ENCODE results near the gene PTCD1. TPM values are rescaled to one million over a fixed set of nuclear protein-coding genes. Genes with fewer than 3 reads are reported as not detected.

PTCD1 gene
- total RNA-seq, 1 donor from 2014 or later, result 5.8 TPM

- H3K4me3 Mint-ChIP-seq (ENCODE audit: unreplicated experiment), result no peak overlapping the region
- no peaks in the 10 kb centered on the region for H3K9me3 Mint-ChIP-seq (ENCODE audit: unreplicated experiment)
- TF ChIP-seq, protein P1, sequence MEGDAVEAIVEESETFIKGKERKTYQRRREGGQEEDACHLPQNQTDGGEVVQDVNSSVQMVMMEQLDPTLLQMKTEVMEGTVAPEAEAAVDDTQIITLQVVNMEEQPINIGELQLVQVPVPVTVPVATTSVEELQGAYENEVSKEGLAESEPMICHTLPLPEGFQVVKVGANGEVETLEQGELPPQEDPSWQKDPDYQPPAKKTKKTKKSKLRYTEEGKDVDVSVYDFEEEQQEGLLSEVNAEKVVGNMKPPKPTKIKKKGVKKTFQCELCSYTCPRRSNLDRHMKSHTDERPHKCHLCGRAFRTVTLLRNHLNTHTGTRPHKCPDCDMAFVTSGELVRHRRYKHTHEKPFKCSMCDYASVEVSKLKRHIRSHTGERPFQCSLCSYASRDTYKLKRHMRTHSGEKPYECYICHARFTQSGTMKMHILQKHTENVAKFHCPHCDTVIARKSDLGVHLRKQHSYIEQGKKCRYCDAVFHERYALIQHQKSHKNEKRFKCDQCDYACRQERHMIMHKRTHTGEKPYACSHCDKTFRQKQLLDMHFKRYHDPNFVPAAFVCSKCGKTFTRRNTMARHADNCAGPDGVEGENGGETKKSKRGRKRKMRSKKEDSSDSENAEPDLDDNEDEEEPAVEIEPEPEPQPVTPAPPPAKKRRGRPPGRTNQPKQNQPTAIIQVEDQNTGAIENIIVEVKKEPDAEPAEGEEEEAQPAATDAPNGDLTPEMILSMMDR (IDR thresholded peaks at IDR 0.05; ENCODE audit: insufficient read depth, low read depth, low read length), result no peak
- no peak for TF ChIP-seq EZH2 (IDR thresholded peaks at IDR 0.05; ENCODE audit: insufficient read depth, low read length)
- H3K27ac ChIP-seq (ENCODE audit: low read depth, low read length), result no peak overlapping the region
- no peaks in the 10 kb centered on the region for H3K9me3 ChIP-seq (ENCODE audit: insufficient read depth, low read depth, low read length)
- peak overlapping the region; percentile 26 for H3K27ac Mint-ChIP-seq (ENCODE audit: unreplicated experiment)
- FAIRE-seq (no peak), DNase-seq (ENCODE audit: low read depth) (no peak)
- peaks cover 10% of the 10 kb centered on the region for H3K4me1 ChIP-seq (ENCODE audit: insufficient read depth, low read length)
- H3K4me2 ChIP-seq (ENCODE audit: low read length), result no peak overlapping the region
- no peaks in the 10 kb centered on the region for H3K27me3 Mint-ChIP-seq (ENCODE audit: low read depth, unreplicated experiment)
- H3K36me3 Mint-ChIP-seq (ENCODE audit: low read depth, unreplicated experiment), result peaks cover 16% of the 10 kb centered on the region
- H3K9ac ChIP-seq (ENCODE audit: low read length), result no peak overlapping the region
- peaks cover 42% of the 10 kb centered on the region for H4K20me1 ChIP-seq (ENCODE audit: insufficient read depth, low read length)
- H2AFZ ChIP-seq (ENCODE audit: low read depth, low read length), result no peak overlapping the region
- H3K79me2 ChIP-seq (ENCODE audit: insufficient read depth, low read length), result peaks cover 72% of the 10 kb centered on the region
- peaks cover 21% of the 10 kb centered on the region for H3K36me3 ChIP-seq (ENCODE audit: insufficient read depth, low read length)
- peaks cover 18% of the 10 kb centered on the region for H3K4me1 Mint-ChIP-seq (ENCODE audit: low read depth, unreplicated experiment)
- no peak overlapping the region for H3K4me3 ChIP-seq (ENCODE audit: insufficient read depth, low read depth, low read length)
- H3K27me3 ChIP-seq (ENCODE audit: insufficient read depth, low read length), result no peaks in the 10 kb centered on the region
Observed at GRCh38 chr7:99478464-99479440, 40.2 kb upstream of the PTCD1 start.

- no peak overlapping the region for H2AFZ ChIP-seq (ENCODE audit: low read depth, low read length)
- no peaks in the 10 kb centered on the region for H3K27me3 ChIP-seq (ENCODE audit: insufficient read depth, low read length)
- no peak overlapping the region for H3K4me2 ChIP-seq (ENCODE audit: low read length)
- H3K4me1 ChIP-seq (ENCODE audit: insufficient read depth, low read length), result peaks cover 10% of the 10 kb centered on the region
- H3K36me3 Mint-ChIP-seq (ENCODE audit: low read depth, unreplicated experiment), result peaks cover 10% of the 10 kb centered on the region
- FAIRE-seq, result no peak
- no peak for DNase-seq (ENCODE audit: low read depth)
- H3K27me3 Mint-ChIP-seq (ENCODE audit: low read depth, unreplicated experiment), result no peaks in the 10 kb centered on the region
- no peak overlapping the region for H3K9ac ChIP-seq (ENCODE audit: low read length)
- H3K9me3 ChIP-seq (ENCODE audit: insufficient read depth, low read depth, low read length), result no peaks in the 10 kb centered on the region
- no peak overlapping the region for H3K4me3 ChIP-seq (ENCODE audit: insufficient read depth, low read depth, low read length)
- no peaks in the 10 kb centered on the region for H3K9me3 Mint-ChIP-seq (ENCODE audit: unreplicated experiment)
- TF ChIP-seq, protein P1 (IDR thresholded peaks at IDR 0.05; ENCODE audit: insufficient read depth, low read depth, low read length), result no peak
- TF ChIP-seq EZH2 (IDR thresholded peaks at IDR 0.05; ENCODE audit: insufficient read depth, low read length), result no peak
- H3K27ac Mint-ChIP-seq (ENCODE audit: unreplicated experiment), result no peak overlapping the region
- H3K4me1 Mint-ChIP-seq (ENCODE audit: low read depth, unreplicated experiment), result peaks cover 19% of the 10 kb centered on the region
- H4K20me1 ChIP-seq (ENCODE audit: insufficient read depth, low read length), result peaks cover 37% of the 10 kb centered on the region
- no peak overlapping the region for H3K27ac ChIP-seq (ENCODE audit: low read depth, low read length)
- H3K79me2 ChIP-seq (ENCODE audit: insufficient read depth, low read length), result peaks cover 79% of the 10 kb centered on the region
- H3K4me3 Mint-ChIP-seq (ENCODE audit: unreplicated experiment), result peak overlapping the region; percentile 60
- peaks cover 16% of the 10 kb centered on the region for H3K36me3 ChIP-seq (ENCODE audit: insufficient read depth, low read length)
Observed at GRCh38 chr7:99476107-99476506, 37.5 kb upstream of the PTCD1 start.

DNA sequence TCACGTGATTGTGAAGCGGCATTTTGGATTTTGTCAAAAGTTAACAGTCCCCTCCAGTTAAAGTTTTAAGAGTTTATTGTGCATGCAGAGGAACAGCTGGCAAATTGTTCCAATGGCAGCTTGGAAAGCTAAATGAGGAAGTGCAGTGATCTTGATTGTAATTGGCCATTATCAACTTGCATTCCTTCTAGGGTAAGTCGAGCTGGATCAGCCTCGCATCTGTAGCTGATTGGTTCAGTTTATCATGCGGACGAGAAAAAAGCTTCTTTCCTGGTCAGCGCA, 34.7 kb upstream of the PTCD1 start:
- Histone ChIP-seq H3K4me2 (ENCODE audit: low read length) (peak overlapping the region; percentile 94), H3K4me1 (ENCODE audit: insufficient read depth, low read length) (peaks cover 2% of the 10 kb centered on the region), H3K4me3 (ENCODE audit: insufficient read depth, low read depth, low read length) (peak overlapping the region; percentile 92), H3K36me3 (ENCODE audit: insufficient read depth, low read length) (peaks cover 7% of the 10 kb centered on the region), H3K27me3 (ENCODE audit: insufficient read depth, low read length) (no peaks in the 10 kb centered on the region), H3K27ac (ENCODE audit: low read depth, low read length) (peak overlapping the region; percentile 22), H3K9ac (ENCODE audit: low read length) (peak overlapping the region; percentile 86), H3K9me3 (ENCODE audit: insufficient read depth, low read depth, low read length) (no peaks in the 10 kb centered on the region), H2AFZ (ENCODE audit: low read depth, low read length) (peak overlapping the region; percentile 71), H4K20me1 (ENCODE audit: insufficient read depth, low read length) (peaks cover 21% of the 10 kb centered on the region), H3K79me2 (ENCODE audit: insufficient read depth, low read length) (peaks cover 54% of the 10 kb centered on the region)
- Mint-ChIP-seq H3K4me1 (ENCODE audit: low read depth, unreplicated experiment) (peaks cover 9% of the 10 kb centered on the region), H3K27me3 (ENCODE audit: low read depth, unreplicated experiment) (no peaks in the 10 kb centered on the region), H3K27ac (ENCODE audit: unreplicated experiment) (peak overlapping the region; percentile 97), H3K9me3 (ENCODE audit: unreplicated experiment) (no peaks in the 10 kb centered on the region), H3K36me3 (ENCODE audit: low read depth, unreplicated experiment) (peaks cover 5% of the 10 kb centered on the region), H3K4me3 (ENCODE audit: unreplicated experiment) (peak overlapping the region; percentile 94)
- TF ChIP-seq, protein P1 (IDR thresholded peaks at IDR 0.05; ENCODE audit: insufficient read depth, low read depth, low read length), result no peak
- peak; percentile 86 for DNase-seq (ENCODE audit: low read depth)
- FAIRE-seq, result no peak
